Transverse colon (tissue), 4 donors: ENCODE measurements around the gene PIM1.

Source experiments
- POLR2AphosphoS5 ChIP-seq, 3 donors: sonication (generic); formaldehyde crosslinking; IDR thresholded peaks; one replicate each; pipeline ENCODE4 v1.6.1; 2016; ENCODE audit warnings: antibody characterized with exemption in 3 of 3
- TF ChIP-seq, protein P1 (sequence below), 5 experiments: fragments of 200-600 bp in 3 of 5; fragments of 450-650 bp in 2 of 5; sonication (generic) in 3 of 5; IDR thresholded peaks; 1 replicate in 2 of 5; 2 replicates in 3 of 5; pipeline ENCODE4 v1.5.1; 2016 to 2017; ENCODE audit warnings: antibody characterized with exemption in 5 of 5, inconsistent platforms in 3 of 5, mild to moderate bottlenecking in 2 of 5, moderate library complexity in 1 of 5

DNA sequence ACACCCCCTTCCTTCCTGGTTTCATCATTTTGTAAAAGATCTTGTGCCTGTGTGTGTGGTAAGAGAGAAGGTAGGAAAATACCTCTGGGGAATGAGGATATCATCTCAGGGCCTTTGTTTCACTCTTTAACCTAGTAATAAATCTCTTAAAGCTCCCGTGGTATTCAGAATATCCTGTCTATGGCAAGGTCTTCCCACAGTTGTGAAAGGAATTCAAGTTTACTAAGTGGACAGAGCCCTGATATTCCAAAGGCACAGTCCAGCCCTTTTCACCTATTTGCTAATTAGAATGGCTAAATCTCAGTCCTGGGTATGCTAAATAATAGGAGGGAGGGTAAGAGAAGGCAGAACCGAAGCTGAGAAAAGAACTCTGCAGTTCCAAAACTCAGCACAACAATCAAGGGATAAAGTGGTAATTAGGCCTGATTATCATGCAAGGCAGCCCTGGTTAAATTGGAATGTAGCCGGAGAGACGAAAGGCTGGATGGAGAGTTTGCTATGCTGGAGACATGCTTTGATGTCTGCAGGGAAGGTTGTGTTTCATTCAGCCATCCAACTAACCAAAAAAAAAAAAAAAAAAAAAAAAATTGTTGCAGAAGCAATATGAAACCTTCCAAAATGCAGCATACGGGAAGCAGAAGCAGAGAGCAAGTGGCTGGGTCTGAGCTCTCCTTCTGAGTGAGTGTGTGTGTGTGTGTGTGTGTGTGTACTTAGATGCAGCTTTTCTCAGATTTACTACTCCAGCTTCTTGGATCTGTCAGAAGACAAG lies 28.5 kb upstream of the PIM1 start:
- TF ChIP-seq, protein P1, sequence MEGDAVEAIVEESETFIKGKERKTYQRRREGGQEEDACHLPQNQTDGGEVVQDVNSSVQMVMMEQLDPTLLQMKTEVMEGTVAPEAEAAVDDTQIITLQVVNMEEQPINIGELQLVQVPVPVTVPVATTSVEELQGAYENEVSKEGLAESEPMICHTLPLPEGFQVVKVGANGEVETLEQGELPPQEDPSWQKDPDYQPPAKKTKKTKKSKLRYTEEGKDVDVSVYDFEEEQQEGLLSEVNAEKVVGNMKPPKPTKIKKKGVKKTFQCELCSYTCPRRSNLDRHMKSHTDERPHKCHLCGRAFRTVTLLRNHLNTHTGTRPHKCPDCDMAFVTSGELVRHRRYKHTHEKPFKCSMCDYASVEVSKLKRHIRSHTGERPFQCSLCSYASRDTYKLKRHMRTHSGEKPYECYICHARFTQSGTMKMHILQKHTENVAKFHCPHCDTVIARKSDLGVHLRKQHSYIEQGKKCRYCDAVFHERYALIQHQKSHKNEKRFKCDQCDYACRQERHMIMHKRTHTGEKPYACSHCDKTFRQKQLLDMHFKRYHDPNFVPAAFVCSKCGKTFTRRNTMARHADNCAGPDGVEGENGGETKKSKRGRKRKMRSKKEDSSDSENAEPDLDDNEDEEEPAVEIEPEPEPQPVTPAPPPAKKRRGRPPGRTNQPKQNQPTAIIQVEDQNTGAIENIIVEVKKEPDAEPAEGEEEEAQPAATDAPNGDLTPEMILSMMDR (IDR thresholded peaks at IDR 0.05) = no peak
- no peak for TF ChIP-seq POLR2AphosphoS5 (IDR thresholded peaks at IDR 0.05)
